PFSK-1 (cell line): ENCODE measurements around the gene NKAIN1.

ENCODE experiments used
- POLR2AphosphoS5 ChIP-seq: IDR thresholded peaks from 2 replicates; pipeline ENCODE4 v1.6.1; 2012; ENCODE audit warnings: low read depth, mild to moderate bottlenecking, control low read depth, low read length, moderate library complexity
- TAF1 ChIP-seq: IDR thresholded peaks from 2 replicates; pipeline ENCODE4 v1.6.1; 2012; ENCODE audit warnings: low read length, control low read depth, borderline replicate concordance; ENCODE audit not compliant: insufficient read depth

DNA sequence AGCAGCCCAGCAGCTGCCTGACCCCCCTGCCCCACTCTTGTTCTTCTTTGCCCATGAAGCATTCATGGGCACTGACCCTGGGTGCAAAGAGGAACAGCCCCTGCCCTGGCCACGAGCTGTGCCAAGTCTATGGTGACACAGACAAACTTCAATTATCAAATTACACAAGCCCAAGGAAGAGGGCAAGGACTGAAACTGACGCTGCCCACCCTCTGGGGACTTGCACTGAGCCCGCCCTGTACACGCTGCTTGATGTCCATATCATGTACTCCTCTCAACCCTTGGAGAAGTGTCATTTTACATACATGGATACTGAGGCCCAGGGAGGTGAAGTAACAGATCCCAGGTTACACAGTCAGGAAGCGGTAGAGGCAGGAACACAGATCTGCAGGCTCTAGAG lies 32.1 kb downstream of the NKAIN1 start:
- no peak for TF ChIP-seq POLR2AphosphoS5
- no peak for TF ChIP-seq TAF1
